Measurements from ENCODE around the gene UBR1. TPM values are rescaled to one million over a fixed set of nuclear protein-coding genes. Genes with fewer than 3 reads are reported as not detected.

The UBR1 gene
- total and polyA plus RNA-seq, 10 of the 15 experiments (the other 5 are each of a cell fraction or from before 2014, with no cell fraction given) = 4.5 to 27.5 (median 16.7) TPM

- BruUV-seq (replicated peaks) = no TSS peak
- Histone ChIP-seq H3K4me3 (no peak overlapping the region), H3K27me3 (replicated peaks in 1 of 2; ENCODE audit: control insufficient read depth in 2 of 2, insufficient read depth in 2 of 2, low read length in 1 of 2) (no peaks in the 10 kb centered on the region), H3K9ac (ENCODE audit: control insufficient read depth, insufficient read depth, low read length) (no peak overlapping the region), H2AFZ (ENCODE audit: control insufficient read depth, low read depth, low read length) (no peak overlapping the region), H4K20me1 (ENCODE audit: control insufficient read depth, insufficient read depth) (no peaks in the 10 kb centered on the region), H3K4me1 (ENCODE audit: control insufficient read depth, insufficient read depth, low read length) (no peaks in the 10 kb centered on the region; the same call in 1 of the 2 replicates), H3K36me3 (ENCODE audit: control insufficient read depth in 2 of 2, insufficient read depth in 2 of 2, low read length in 1 of 2) (peaks cover 0 to 5% of the 10 kb centered on the region in 2 experiments; a peak in 2 of 4 replicates), H3K9me3 (replicated peaks; ENCODE audit: control insufficient read depth, insufficient read depth, low read length) (no peaks in the 10 kb centered on the region), H3K27ac (ENCODE audit: control insufficient read depth, insufficient read depth) (no peak overlapping the region), H3K4me2 (ENCODE audit: control insufficient read depth, insufficient read depth) (peak overlapping the region; percentile 21; the same call in 1 of the 2 replicates), H3K79me2 (ENCODE audit: control insufficient read depth, insufficient read depth, low read length) (peaks cover 43% of the 10 kb centered on the region)
- TF ChIP-seq RFX5 (IDR thresholded peaks at IDR 0.05; ENCODE audit: low read depth, low read length) (no peak), TAF1 (IDR thresholded peaks at IDR 0.05; ENCODE audit: borderline replicate concordance, low read depth, low read length) (no peak), CHD2 (IDR thresholded peaks at IDR 0.05; ENCODE audit: borderline replicate concordance, low read depth, low read length) (no peak), ZZZ3 (IDR thresholded peaks at IDR 0.05; ENCODE audit: control insufficient read depth, insufficient read length, low read depth) (no peak), SPI1 (IDR thresholded peaks at IDR 0.05; ENCODE audit: borderline replicate concordance, insufficient read depth, low read depth, low read length) (no peak), GABPA (IDR thresholded peaks at IDR 0.05; ENCODE audit: low read depth) (no peak), SIN3A (IDR thresholded peaks at IDR 0.05; ENCODE audit: low read depth, low read length) (no peak), FOS (IDR thresholded peaks at IDR 0.05; ENCODE audit: borderline replicate concordance, extremely low read depth, insufficient read length) (no peak), GATAD2B (conservative IDR thresholded peaks at IDR 0.05; ENCODE audit: low read depth) (no peak), STAT3 (IDR thresholded peaks at IDR 0.05; ENCODE audit: low read depth, low read length) (no peak)
- ChIA-PET CTCF (interaction anchor here (0.7 to 1.7 kb wide), 6 partner anchors 9 to 1533 kb away, joined by 3 to 5 read pairs (median 3); no protein-coding TSS in a partner anchor), RAD21 (ENCODE audit: unreplicated experiment) (interaction anchor here (0.6 to 1.0 kb wide), 2 partner anchors 8 to 13 kb away, joined by 3 to 4 read pairs; no protein-coding TSS in a partner anchor), POLR2A (no interaction called here), SMC1A (ENCODE audit: uncharacterized antibody, unreplicated experiment) (interaction anchor here (0.7 to 1.8 kb wide), 7 partner anchors 18 to 182 kb away, joined by 3 to 7 read pairs (median 4); no protein-coding TSS in a partner anchor)
- 90% methylated on average over 1 of the region's 1 CpG for WGBS (ENCODE audit: insufficient coverage, insufficient replicate concordance, low lambda C conversion rate, missing lambda C conversion rate)
- FAIRE-seq (no peak), ATAC-seq (no peak), DNase-seq (ENCODE audit: low read depth, low spot score) (no peak)
- intact Hi-C loops (cut with micrococcal nuclease; ENCODE audit: unreplicated experiment) = no loop called here
- in situ Hi-C loops (cut with MboI) = no loop called here
Observed at GRCh38 chr15:43103907-43104306, 1.9 kb downstream of the UBR1 start.

Data from GM12878 (cell line).